Measurements from ENCODE around the gene ADAMTS2. TPM values are rescaled to one million over a fixed set of nuclear protein-coding genes. Genes with fewer than 3 reads are reported as not detected.
"Not testable (repeated sequence)": the region's sequence is repeated elsewhere in the genome, so short reads cannot be mapped to it uniquely, and the experiment has no call there.

ADAMTS2 gene
- total and polyA plus RNA-seq, 2 of the 4 experiments (the other 2 are of a cell fraction) = 19.0 to 58.8 TPM

GRCh38 chr5:179217356-179217755 is 127.9 kb downstream of the ADAMTS2 start (continued):
- TF ChIP-seq CEBPB (IDR thresholded peaks at IDR 0.05; ENCODE audit: low read depth, low read length) (no peak), MAFK (IDR thresholded peaks at IDR 0.05; ENCODE audit: low read depth, low read length) (no peak), POLR2A (IDR thresholded peaks at IDR 0.05; ENCODE audit: low read depth, low read length) (no peak)

DNA sequence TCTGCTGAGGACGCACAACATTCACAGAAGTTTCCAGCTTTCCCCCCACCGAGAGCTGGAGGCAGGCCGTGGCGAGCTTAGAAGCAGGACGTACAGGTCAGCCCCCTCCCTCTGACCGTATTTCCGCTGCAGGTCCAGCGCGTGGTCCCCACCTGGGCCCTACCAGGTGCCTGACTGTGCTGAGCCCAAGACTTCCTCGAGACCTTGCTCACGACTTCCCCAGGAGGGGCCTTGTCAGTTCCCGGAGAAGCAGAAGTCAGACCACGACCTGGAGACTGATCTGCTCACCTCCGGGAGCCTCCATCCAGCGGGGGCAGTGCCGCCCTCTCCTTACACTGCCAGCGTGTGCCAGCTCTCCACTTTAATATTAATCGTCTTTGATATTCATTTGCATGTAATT is 128.9 kb downstream of the ADAMTS2 start:
- H3K27ac ChIP-seq (ENCODE audit: insufficient read depth, low read length); POLR2A ChIA-PET (ENCODE audit: unreplicated experiment); H3K18ac ChIP-seq (ENCODE audit: low read depth, low read length); H3K9me3 ChIP-seq (ENCODE audit: control insufficient read depth, insufficient read depth, low read length); ATAC-seq (ENCODE audit: low read depth); H2BK120ac ChIP-seq (ENCODE audit: low read depth, low read length); dilution Hi-C loops (cut with HindIII; ENCODE audit: low sequenced_read_pairs, unreplicated experiment); H2AK9ac ChIP-seq (replicated peaks; ENCODE audit: low read depth, low read length, poor library complexity); H3K9ac ChIP-seq (ENCODE audit: low read depth, low read length); CTCF ChIA-PET; H2BK20ac ChIP-seq (ENCODE audit: low read depth, low read length); H3K36me3 ChIP-seq (ENCODE audit: control insufficient read depth, insufficient read depth, low read length); BruUV-seq (replicated peaks); DNase-seq; H3K23ac ChIP-seq (ENCODE audit: low read depth, low read length); H3K4me3 ChIP-seq (ENCODE audit: insufficient read depth, low read depth, low read length); H2AK5ac ChIP-seq (ENCODE audit: low read depth, low read length); H4K5ac ChIP-seq (ENCODE audit: low read depth, low read length); H4K8ac ChIP-seq (ENCODE audit: low read depth in 2 of 2, low read length in 2 of 2); H3K9me1 ChIP-seq (ENCODE audit: insufficient read depth, low read length); H2BK5ac ChIP-seq (ENCODE audit: low read depth, low read length, poor library complexity, severe bottlenecking); H4K20me1 ChIP-seq (ENCODE audit: insufficient read depth, low read length); intact Hi-C loops (cut with micrococcal nuclease); H3K4me2 ChIP-seq (ENCODE audit: low read depth, low read length); H3K14ac ChIP-seq (replicated peaks; ENCODE audit: low read depth, low read length); H4K91ac ChIP-seq (ENCODE audit: insufficient read depth, low read depth, low read length); H2AFZ ChIP-seq (replicated peaks; ENCODE audit: low read length, poor library complexity); H2BK15ac ChIP-seq (ENCODE audit: low read depth, low read length); H3K4me1 ChIP-seq (ENCODE audit: control insufficient read depth, insufficient read depth, low read length); H3K27me3 ChIP-seq (ENCODE audit: control insufficient read depth, insufficient read depth, low read length); in situ Hi-C loops (cut with MboI; ENCODE audit: low sequenced_read_pairs); H3K56ac ChIP-seq (ENCODE audit: extremely low read depth, insufficient read depth, low read length); H3K4ac ChIP-seq (ENCODE audit: low read depth, low read length): not testable (repeated sequence)
- WGBS, 2 experiments (ENCODE audit: extremely low coverage in 2 of 2, insufficient read length in 1 of 2) = 97% methylated on average over 5 of the region's 18 CpGs; no CpG with 5 or more reads in 1 of the 2 experiments
- H3K79me1 ChIP-seq (ENCODE audit: low read depth in 1 of 2, low read length in 2 of 2) = peaks cover 3 to 38% of the 10 kb centered on the region in 2 experiments
